GM12878 (cell line): Measurements from ENCODE around the gene DEFB125. TPM values are rescaled to one million over a fixed set of nuclear protein-coding genes. Genes with fewer than 3 reads are reported as not detected.
A peak's percentile ranks its signal among the peaks of the same experiment; 100 is the strongest.

ENCODE experiments used
- ATAC-seq: fragments of 200-7000 bp; cut with Tn5 transposase; 3 replicates; pipeline ENCODE4 v1.9.1; 2020; ENCODE audit warnings: mild to moderate bottlenecking, moderate library complexity
- BruUV-seq: library from RNA; stranded (reverse); fragments of 400-500 nt; replicated peaks from 2 replicates; lab custom pipeline; 2021; lab: Mats Ljungman, UMichigan
- CTCF ChIA-PET: fragments of 300-600 bp; sonication (Branson Sonifier 250); formaldehyde crosslinking; extraction: SDS; loops from one replicate; lab custom pipeline; 2021; ENCODE audit warnings: inconsistent platforms; lab: Yijun Ruan, JAX
- POLR2A ChIA-PET: fragments of 350-600 bp; formaldehyde crosslinking; extraction: SDS; loops from one replicate; lab custom pipeline; 2021; ENCODE audit warnings: inconsistent platforms; lab: Charles Lee
- RAD21 ChIA-PET: fragments of 300-600 bp; sonication (Branson Sonifier 250); formaldehyde crosslinking; loops from one replicate; lab custom pipeline; 2023; ENCODE audit warnings: antibody characterized with exemption; ENCODE audit not compliant: unreplicated experiment; lab: Charles Lee
- SMC1A ChIA-PET: fragments of 300-600 bp; sonication (Branson Sonifier 250); formaldehyde crosslinking; loops from one replicate; lab custom pipeline; 2023; ENCODE audit not compliant: unreplicated experiment, uncharacterized antibody; lab: Charles Lee
- DNase-seq: peaks from one replicate; pipeline ENCODE4 v3.0.0-alpha.2; 2011; ENCODE audit warnings: low read depth, low spot score
- FAIRE-seq: peaks from 3 replicates; lab custom pipeline; 2011; peaks lifted over from hg19 to GRCh38; lab: Jason Lieb, UNC
- H2AFZ ChIP-seq: 2 replicates; pipeline ENCODE4 v1.6.0; 2011; ENCODE audit warnings: low read depth, low read length, control low read depth; ENCODE audit not compliant: control insufficient read depth
- H3K27ac ChIP-seq: 2 replicates; pipeline ENCODE4 v1.5.1; 2011; ENCODE audit warnings: control low read depth; ENCODE audit not compliant: control insufficient read depth, insufficient read depth
- H3K27me3 ChIP-seq, 2 experiments: replicated peaks in 1 of 2; 2 replicates each; pipeline versions ENCODE4 v1.6.0 to v1.6.1; 2011; ENCODE audit warnings: low read length in 1 of 2; ENCODE audit not compliant: control insufficient read depth in 2 of 2, insufficient read depth in 2 of 2
- H3K36me3 ChIP-seq, 2 experiments: 2 replicates each; pipeline ENCODE4 v1.5.1; 2011; ENCODE audit warnings: low read length in 1 of 2; ENCODE audit not compliant: control insufficient read depth in 2 of 2, insufficient read depth in 2 of 2
- H3K4me1 ChIP-seq: 2 replicates; pipeline ENCODE4 v1.6.1; 2011; ENCODE audit warnings: mild to moderate bottlenecking, low read length, moderate library complexity, mixed read lengths; ENCODE audit not compliant: control insufficient read depth, insufficient read depth
- H3K4me2 ChIP-seq: 2 replicates; pipeline ENCODE4 v1.6.0; 2011; ENCODE audit warnings: control low read depth; ENCODE audit not compliant: control insufficient read depth, insufficient read depth
- H3K4me3 ChIP-seq: fragments of 200-600 bp; sonication (generic); 2 replicates; pipeline ENCODE4 v1.5.1; 2016
- H3K79me2 ChIP-seq: 2 replicates; pipeline ENCODE4 v1.6.0; 2011; ENCODE audit warnings: low read length; ENCODE audit not compliant: control insufficient read depth, insufficient read depth
- H3K9ac ChIP-seq: 2 replicates; pipeline ENCODE4 v1.8.0; 2011; ENCODE audit warnings: low read length, control low read depth, mixed read lengths; ENCODE audit not compliant: control insufficient read depth, insufficient read depth
- H3K9me3 ChIP-seq: replicated peaks from 3 replicates; pipeline ENCODE4 v1.5.1; 2011; ENCODE audit warnings: mild to moderate bottlenecking, low read length; ENCODE audit not compliant: control insufficient read depth, insufficient read depth
- H4K20me1 ChIP-seq: 2 replicates; pipeline ENCODE4 v1.6.0; 2011; ENCODE audit not compliant: control insufficient read depth, insufficient read depth
- CHD2 ChIP-seq: IDR thresholded peaks from 2 replicates; pipeline ENCODE4 v1.6.1; 2011; ENCODE audit warnings: low read depth, low read length, improper control_type of control experiment, borderline replicate concordance
- CTCF ChIP-seq, 3 experiments: IDR thresholded peaks in 2 of 3; conservative IDR thresholded peaks in 1 of 3; 2 replicates each; pipeline ENCODE4 v1.5.1; 2011; ENCODE audit warnings: low read depth in 3 of 3, low read length in 3 of 3, mild to moderate bottlenecking in 3 of 3, control low read depth in 2 of 3, moderate library complexity in 2 of 3, inconsistent platforms in 1 of 3, mixed read lengths in 1 of 3; ENCODE audit not compliant: control insufficient read depth in 2 of 3, insufficient read depth in 1 of 3; ENCODE audit errors: extremely low read depth in 1 of 3
- SPI1 ChIP-seq: IDR thresholded peaks from 2 replicates; pipeline ENCODE4 v1.6.1; 2011; ENCODE audit warnings: low read depth, mild to moderate bottlenecking, low read length, moderate library complexity, borderline replicate concordance; ENCODE audit not compliant: insufficient read depth
- WGBS: methylation state at CpG from one replicate; pipeline ENCODE4 v1.1.6; 2016; ENCODE audit warnings: low lambda C conversion rate; ENCODE audit not compliant: insufficient replicate concordance, insufficient coverage; ENCODE audit errors: missing lambda C conversion rate; 5-methylcytosine and 5-hydroxymethylcytosine counted together
- in situ Hi-C: fragments of 300-500 bp; cut with MboI; formaldehyde crosslinking; loops from 9 replicates; pipeline ENCODE4 v1.14.3; 2018; ENCODE audit warnings: mixed read lengths
- intact Hi-C: fragments of 100-400 bp; cut with micrococcal nuclease; formaldehyde crosslinking; loops from one replicate; pipeline ENCODE4 v1.14.2; 2022; ENCODE audit not compliant: unreplicated experiment
- polyA plus RNA-seq, 11 experiments: library from polyadenylated mRNA; depleted of rRNA in 4 of 11; unstranded in 6 of 11; stranded (reverse) in 5 of 11; fragments of >200 nt; fragmentation: Nextera tagmentation in 4 of 11; fragmentation: Illumina TruSeq in 1 of 11; extraction: Ambion mirVana in 4 of 11; extraction: Trizol in 1 of 11; gene quantifications; 1 replicate in 1 of 11; 2 replicates in 10 of 11; pipeline versions ENCODE4 v1.2.1 to v1.2.3, GENCODE V29; 2011 to 2016; ENCODE audit warnings: inconsistent platforms in 2 of 11, missing spikeins in 2 of 11, low read depth in 1 of 11
- total RNA-seq, 4 experiments: library from RNA; depleted of rRNA in 3 of 4; stranded (reverse); fragments of >200 nt in 3 of 4; fragmentation: Illumina TruSeq in 1 of 4; extraction: Trizol in 1 of 4; gene quantifications; 2 replicates each; pipeline versions ENCODE4 v1.2.1 to v1.2.3, GENCODE V29; 2013 to 2021

The DEFB125 gene
- total and polyA plus RNA-seq, 10 of the 15 experiments (the other 5 are each of a cell fraction or from before 2014, with no cell fraction given), result not detected

- no peaks in the 10 kb centered on the region for H3K36me3 ChIP-seq
- no peak overlapping the region for H3K27ac ChIP-seq
- ChIA-PET CTCF (interaction anchor here (0.6 to 1.4 kb wide), 3 partner anchors 12 to 192 kb away, joined by 3 read pairs; no protein-coding TSS in a partner anchor), POLR2A (no interaction called here), RAD21 (interaction anchor here (0.7 kb wide), 1 partner anchor 12 kb away, joined by 3 read pairs; no protein-coding TSS in a partner anchor), SMC1A (interaction anchor here (0.9 to 1.0 kb wide), 2 partner anchors 10 to 11 kb away, joined by 3 read pairs; no protein-coding TSS in a partner anchor)
- DNase-seq, result no peak
- TF ChIP-seq CTCF (IDR thresholded peaks at IDR 0.05 in 2 of 3, conservative IDR thresholded peaks at IDR 0.05 in 1 of 3; ENCODE audit: control insufficient read depth in 2 of 3, extremely low read depth in 1 of 3, insufficient read depth in 1 of 3, low read depth in 3 of 3, low read length in 3 of 3) (peak; percentile 16 to 46 (median 41); a peak in 4 of 6 replicates), SPI1 (no peak), CHD2 (no peak)
- no peak overlapping the region for H3K4me3 ChIP-seq
- H3K4me2 ChIP-seq, result no peak overlapping the region
- intact Hi-C loops (no loop called here), in situ Hi-C loops (no loop called here)
- H3K9me3 ChIP-seq, result no peaks in the 10 kb centered on the region; the same call in 2 of the 3 replicates
- WGBS, result 45% methylated on average over 11 of the region's 11 CpGs
- peak; percentile 68 for ATAC-seq
- no TSS peak for BruUV-seq
- no peak for FAIRE-seq
- no peaks in the 10 kb centered on the region for H3K4me1 ChIP-seq
- H3K9ac ChIP-seq, result no peak overlapping the region
- H3K79me2 ChIP-seq, result no peaks in the 10 kb centered on the region
- H3K27me3 ChIP-seq, result no peaks in the 10 kb centered on the region
- H4K20me1 ChIP-seq, result no peaks in the 10 kb centered on the region
- H2AFZ ChIP-seq, result peak overlapping the region; percentile 68
Observed at GRCh38 chr20:137668-138490, 50.4 kb downstream of the DEFB125 start.
